HepG2 (cell line): ENCODE measurements around the gene ACACA. TPM values are rescaled to one million over a fixed set of nuclear protein-coding genes. Genes with fewer than 3 reads are reported as not detected.

Source experiments
- AGO2 ChIP-seq: fragments of 200-400 bp; formaldehyde crosslinking; optimal IDR thresholded peaks from 2 replicates; pipeline ENCODE3; 2017; ENCODE audit warnings: mild to moderate bottlenecking, low read depth, low read length, moderate library complexity
- FOXC1 ChIP-seq: sonication (generic); formaldehyde crosslinking; IDR thresholded peaks from 2 replicates; pipeline ENCODE4 v1.8.0; 2022; ENCODE audit warnings: mild to moderate bottlenecking, missing genetic modification reagents, borderline replicate concordance
- ISL2 ChIP-seq: sonication (generic); formaldehyde crosslinking; IDR thresholded peaks from 2 replicates; pipeline ENCODE4 v1.5.0; 2020; ENCODE audit warnings: missing genetic modification reagents
- KMT2B ChIP-seq: IDR thresholded peaks from 2 replicates; pipeline ENCODE4 v1.6.1; 2016; ENCODE audit warnings: missing genetic modification reagents, missing compliant biosample characterization
- MBNL3 ChIP-seq: fragments of 250-450 bp; sonication (Bioruptor Pico); conservative IDR thresholded peaks from 2 replicates; pipeline ENCODE4 v1.8.0; 2022; ENCODE audit warnings: mild to moderate bottlenecking, inconsistent platforms
- MTA1 ChIP-seq: sonication (generic); formaldehyde crosslinking; IDR thresholded peaks from 2 replicates; pipeline ENCODE4 v1.4.0; 2020; ENCODE audit warnings: missing genetic modification reagents, mild to moderate bottlenecking, borderline replicate concordance
- MXD4 ChIP-seq: IDR thresholded peaks from 2 replicates; pipeline ENCODE4 v1.6.1; 2016; ENCODE audit warnings: mild to moderate bottlenecking, missing biosample characterization, missing genetic modification reagents
- RXRB ChIP-seq: IDR thresholded peaks from 2 replicates; pipeline ENCODE4 v1.6.1; 2016; ENCODE audit warnings: borderline replicate concordance, missing genetic modification reagents, missing compliant biosample characterization
- ZKSCAN8 ChIP-seq: IDR thresholded peaks from 2 replicates; pipeline ENCODE4 v1.6.1; 2016; ENCODE audit warnings: borderline replicate concordance, missing genetic modification reagents, missing compliant biosample characterization
- ZNF101 ChIP-seq: sonication (generic); formaldehyde crosslinking; IDR thresholded peaks from 2 replicates; pipeline ENCODE4 v1.4.0; 2020; ENCODE audit warnings: mild to moderate bottlenecking, low read depth, missing genetic modification reagents, borderline replicate concordance
- ZNF160 ChIP-seq: sonication (generic); formaldehyde crosslinking; IDR thresholded peaks from 2 replicates; pipeline ENCODE4 v1.8.0; 2022; ENCODE audit warnings: mild to moderate bottlenecking, inconsistent platforms, missing genetic modification reagents
- ZNF605 ChIP-seq: sonication (generic); formaldehyde crosslinking; IDR thresholded peaks from 2 replicates; pipeline ENCODE4 v1.8.0; 2022; ENCODE audit warnings: mild to moderate bottlenecking, missing genetic modification reagents
- ZSCAN9 ChIP-seq: IDR thresholded peaks from 2 replicates; pipeline ENCODE4 v1.6.1; 2016; ENCODE audit warnings: borderline replicate concordance
- polyA plus RNA-seq, 8 experiments: library from polyadenylated mRNA; depleted of rRNA in 3 of 8; stranded (reverse) in 7 of 8; unstranded in 1 of 8; fragments of >200 nt; fragmentation: Illumina TruSeq in 4 of 8; extraction: Trizol in 4 of 8; gene quantifications; 2 replicates each; pipeline versions ENCODE4 v1.2.1 to v1.2.3, GENCODE V29; 2011 to 2016; ENCODE audit warnings: low read depth in 4 of 8, missing spikeins in 1 of 8, mixed read lengths in 1 of 8; ENCODE audit not compliant: insufficient read depth in 1 of 8
- total RNA-seq, 5 experiments: library from RNA; depleted of rRNA; stranded (reverse); fragments of >200 nt; fragmentation: Illumina TruSeq; extraction: Trizol; gene quantifications; 2 replicates each; pipeline ENCODE4 v1.2.3, GENCODE V29; 2016; ENCODE audit warnings: low read depth in 1 of 5
- TF ChIP-seq, protein P1 (sequence below), 2 experiments: sonication (generic) in 1 of 2; formaldehyde crosslinking in 1 of 2; IDR thresholded peaks; 2 replicates each; pipeline versions ENCODE4 v1.6.1 to v1.9.0; 2014 to 2022; ENCODE audit warnings: antibody characterized with exemption in 1 of 2, borderline replicate concordance in 1 of 2, inconsistent platforms in 1 of 2, low read depth in 1 of 2, missing genetic modification reagents in 1 of 2
- TF ChIP-seq, protein P2 (sequence below): sonication (generic); formaldehyde crosslinking; IDR thresholded peaks from 2 replicates; pipeline ENCODE4 v1.5.0; 2020; ENCODE audit warnings: missing genetic modification reagents, mild to moderate bottlenecking, borderline replicate concordance
- TF ChIP-seq, protein P3 (sequence below): sonication (generic); formaldehyde crosslinking; IDR thresholded peaks from 2 replicates; pipeline ENCODE4 v1.4.0; 2020; ENCODE audit warnings: mild to moderate bottlenecking, missing genetic modification reagents

Gene ACACA
- total and polyA plus RNA-seq, 2 of the 13 experiments (the other 11 are each of a cell fraction or from before 2014, with no cell fraction given), result 39.2 to 47.2 TPM

DNA sequence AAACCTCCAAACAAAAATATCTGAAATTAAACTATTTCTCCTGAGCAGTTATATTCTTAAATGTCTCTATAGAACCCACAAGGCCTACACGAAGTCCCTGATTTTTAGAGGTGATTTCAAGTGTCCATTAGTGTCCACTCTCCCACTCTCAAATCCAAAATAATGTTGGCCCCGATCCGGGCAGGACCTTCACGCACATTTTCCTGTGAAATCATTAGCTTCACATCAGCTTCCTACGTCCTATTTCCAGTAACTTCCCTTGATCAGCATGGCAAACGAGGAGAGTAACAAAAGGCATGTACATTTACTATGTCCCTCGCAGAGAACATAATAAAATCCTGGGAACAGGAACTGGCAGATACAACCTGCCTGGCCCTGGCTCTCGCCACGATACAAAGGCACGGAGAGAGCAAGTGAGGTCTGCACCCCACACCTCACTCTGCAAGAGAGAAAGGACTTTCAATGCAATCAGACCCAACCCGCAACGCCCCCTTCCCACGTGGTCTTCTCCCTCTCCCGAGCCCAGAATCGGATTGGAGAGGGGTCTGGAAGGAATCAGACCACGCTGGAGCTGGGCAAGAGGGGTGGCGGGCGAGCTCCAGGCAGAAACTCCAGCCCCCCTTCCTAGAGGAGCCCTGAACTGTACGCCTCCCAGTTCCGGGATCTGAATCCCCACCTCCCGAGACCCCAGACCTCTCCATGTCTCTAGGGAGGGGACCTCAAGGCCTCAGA is 48.4 kb downstream of the ACACA start (continued):
- TF ChIP-seq, protein P1, sequence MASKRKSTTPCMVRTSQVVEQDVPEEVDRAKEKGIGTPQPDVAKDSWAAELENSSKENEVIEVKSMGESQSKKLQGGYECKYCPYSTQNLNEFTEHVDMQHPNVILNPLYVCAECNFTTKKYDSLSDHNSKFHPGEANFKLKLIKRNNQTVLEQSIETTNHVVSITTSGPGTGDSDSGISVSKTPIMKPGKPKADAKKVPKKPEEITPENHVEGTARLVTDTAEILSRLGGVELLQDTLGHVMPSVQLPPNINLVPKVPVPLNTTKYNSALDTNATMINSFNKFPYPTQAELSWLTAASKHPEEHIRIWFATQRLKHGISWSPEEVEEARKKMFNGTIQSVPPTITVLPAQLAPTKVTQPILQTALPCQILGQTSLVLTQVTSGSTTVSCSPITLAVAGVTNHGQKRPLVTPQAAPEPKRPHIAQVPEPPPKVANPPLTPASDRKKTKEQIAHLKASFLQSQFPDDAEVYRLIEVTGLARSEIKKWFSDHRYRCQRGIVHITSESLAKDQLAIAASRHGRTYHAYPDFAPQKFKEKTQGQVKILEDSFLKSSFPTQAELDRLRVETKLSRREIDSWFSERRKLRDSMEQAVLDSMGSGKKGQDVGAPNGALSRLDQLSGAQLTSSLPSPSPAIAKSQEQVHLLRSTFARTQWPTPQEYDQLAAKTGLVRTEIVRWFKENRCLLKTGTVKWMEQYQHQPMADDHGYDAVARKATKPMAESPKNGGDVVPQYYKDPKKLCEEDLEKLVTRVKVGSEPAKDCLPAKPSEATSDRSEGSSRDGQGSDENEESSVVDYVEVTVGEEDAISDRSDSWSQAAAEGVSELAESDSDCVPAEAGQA (IDR thresholded peaks at IDR 0.05; ENCODE audit: low read depth), result no peak
- TF ChIP-seq, protein P1 (CRISPR knock-in tag; IDR thresholded peaks at IDR 0.05; ENCODE audit: borderline replicate concordance), result no peak
- peak; percentile 88; the same call in 1 of the 2 replicates for TF ChIP-seq FOXC1 (CRISPR knock-in tag)
- no peak for TF ChIP-seq AGO2
- no peak for TF ChIP-seq MTA1 (CRISPR knock-in tag)
- 0 out of 2 replicates have a peak, but pooled peaks have one; percentile 53 for TF ChIP-seq ZSCAN9
- peak; percentile 46; the same call in 1 of the 2 replicates for TF ChIP-seq KMT2B (CRISPR knock-in tag)
- TF ChIP-seq ZNF160 (CRISPR knock-in tag), result no peak
- no peak for TF ChIP-seq ZNF101 (CRISPR knock-in tag)
- TF ChIP-seq MBNL3 (CRISPR knock-in tag), result no peak
- peak; percentile 83 for TF ChIP-seq ZNF605 (CRISPR knock-in tag)
- peak; percentile 64; the same call in 1 of the 2 replicates for TF ChIP-seq MXD4
- TF ChIP-seq ISL2 (CRISPR knock-in tag), result 0 out of 2 replicates have a peak, but pooled peaks have one; percentile 14
- peak; percentile 4; the same call in 1 of the 2 replicates for TF ChIP-seq RXRB (CRISPR knock-in tag)
- TF ChIP-seq, protein P2, sequence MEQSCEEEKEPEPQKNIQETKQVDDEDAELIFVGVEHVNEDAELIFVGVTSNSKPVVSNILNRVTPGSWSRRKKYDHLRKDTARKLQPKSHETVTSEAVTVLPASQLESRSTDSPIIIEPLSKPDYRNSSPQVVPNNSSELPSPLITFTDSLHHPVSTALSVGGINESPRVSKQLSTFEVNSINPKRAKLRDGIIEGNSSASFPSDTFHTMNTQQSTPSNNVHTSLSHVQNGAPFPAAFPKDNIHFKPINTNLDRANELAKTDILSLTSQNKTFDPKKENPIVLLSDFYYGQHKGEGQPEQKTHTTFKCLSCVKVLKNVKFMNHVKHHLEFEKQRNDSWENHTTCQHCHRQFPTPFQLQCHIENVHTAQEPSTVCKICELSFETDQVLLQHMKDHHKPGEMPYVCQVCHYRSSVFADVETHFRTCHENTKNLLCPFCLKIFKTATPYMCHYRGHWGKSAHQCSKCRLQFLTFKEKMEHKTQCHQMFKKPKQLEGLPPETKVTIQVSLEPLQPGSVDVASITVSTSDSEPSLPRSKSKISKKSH, result peak; percentile 86; the same call in 1 of the 2 replicates
- peak; percentile 36; the same call in 1 of the 2 replicates for TF ChIP-seq ZKSCAN8 (CRISPR knock-in tag)
- TF ChIP-seq, protein P3, sequence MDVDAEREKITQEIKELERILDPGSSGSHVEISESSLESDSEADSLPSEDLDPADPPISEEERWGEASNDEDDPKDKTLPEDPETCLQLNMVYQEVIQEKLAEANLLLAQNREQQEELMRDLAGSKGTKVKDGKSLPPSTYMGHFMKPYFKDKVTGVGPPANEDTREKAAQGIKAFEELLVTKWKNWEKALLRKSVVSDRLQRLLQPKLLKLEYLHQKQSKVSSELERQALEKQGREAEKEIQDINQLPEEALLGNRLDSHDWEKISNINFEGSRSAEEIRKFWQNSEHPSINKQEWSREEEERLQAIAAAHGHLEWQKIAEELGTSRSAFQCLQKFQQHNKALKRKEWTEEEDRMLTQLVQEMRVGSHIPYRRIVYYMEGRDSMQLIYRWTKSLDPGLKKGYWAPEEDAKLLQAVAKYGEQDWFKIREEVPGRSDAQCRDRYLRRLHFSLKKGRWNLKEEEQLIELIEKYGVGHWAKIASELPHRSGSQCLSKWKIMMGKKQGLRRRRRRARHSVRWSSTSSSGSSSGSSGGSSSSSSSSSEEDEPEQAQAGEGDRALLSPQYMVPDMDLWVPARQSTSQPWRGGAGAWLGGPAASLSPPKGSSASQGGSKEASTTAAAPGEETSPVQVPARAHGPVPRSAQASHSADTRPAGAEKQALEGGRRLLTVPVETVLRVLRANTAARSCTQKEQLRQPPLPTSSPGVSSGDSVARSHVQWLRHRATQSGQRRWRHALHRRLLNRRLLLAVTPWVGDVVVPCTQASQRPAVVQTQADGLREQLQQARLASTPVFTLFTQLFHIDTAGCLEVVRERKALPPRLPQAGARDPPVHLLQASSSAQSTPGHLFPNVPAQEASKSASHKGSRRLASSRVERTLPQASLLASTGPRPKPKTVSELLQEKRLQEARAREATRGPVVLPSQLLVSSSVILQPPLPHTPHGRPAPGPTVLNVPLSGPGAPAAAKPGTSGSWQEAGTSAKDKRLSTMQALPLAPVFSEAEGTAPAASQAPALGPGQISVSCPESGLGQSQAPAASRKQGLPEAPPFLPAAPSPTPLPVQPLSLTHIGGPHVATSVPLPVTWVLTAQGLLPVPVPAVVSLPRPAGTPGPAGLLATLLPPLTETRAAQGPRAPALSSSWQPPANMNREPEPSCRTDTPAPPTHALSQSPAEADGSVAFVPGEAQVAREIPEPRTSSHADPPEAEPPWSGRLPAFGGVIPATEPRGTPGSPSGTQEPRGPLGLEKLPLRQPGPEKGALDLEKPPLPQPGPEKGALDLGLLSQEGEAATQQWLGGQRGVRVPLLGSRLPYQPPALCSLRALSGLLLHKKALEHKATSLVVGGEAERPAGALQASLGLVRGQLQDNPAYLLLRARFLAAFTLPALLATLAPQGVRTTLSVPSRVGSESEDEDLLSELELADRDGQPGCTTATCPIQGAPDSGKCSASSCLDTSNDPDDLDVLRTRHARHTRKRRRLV (CRISPR knock-in tag), result no peak; the same call in 1 of the 2 replicates
